Vagina (tissue), 2 donors: ENCODE measurements around the gene KIF26A. TPM values are rescaled to one million over a fixed set of nuclear protein-coding genes. Genes with fewer than 3 reads are reported as not detected.

ENCODE experiments used
- DNase-seq, 2 donors: peaks; one replicate each; pipeline ENCODE4 v3.0.0-alpha.2; 2017; ENCODE audit errors: extremely low spot score in 2 of 2
- H3K27ac ChIP-seq: fragments of 200-600 bp; sonication (generic); one replicate; pipeline ENCODE4 v1.5.1; 2019
- H3K27me3 ChIP-seq: fragments of 200-600 bp; sonication (generic); one replicate; pipeline ENCODE4 v1.5.1; 2019
- H3K36me3 ChIP-seq, 2 donors: fragments of 200-600 bp; sonication (generic); one replicate each; pipeline ENCODE4 v1.5.1; 2017 to 2019
- H3K4me1 ChIP-seq: fragments of 200-600 bp; sonication (generic); one replicate; pipeline ENCODE4 v1.5.1; 2019
- H3K4me3 ChIP-seq, 2 donors: fragments of 200-600 bp; sonication (generic); 1 replicate in 1 of 2; 2 replicates in 1 of 2; pipeline ENCODE4 v1.5.1; 2016 to 2019
- H3K9me3 ChIP-seq: fragments of 200-600 bp; sonication (generic); one replicate; pipeline ENCODE4 v1.5.1; 2019
- CTCF ChIP-seq, 3 experiments: fragments of 450-650 bp in 2 of 3; fragments of 200-600 bp in 1 of 3; sonication (generic) in 1 of 3; IDR thresholded peaks; one replicate each; pipeline ENCODE4 v1.5.1; 2017 to 2019; ENCODE audit warnings: antibody characterized with exemption in 3 of 3, mild to moderate bottlenecking in 2 of 3, moderate library complexity in 2 of 3
- POLR2A ChIP-seq, 2 donors: fragments of 450-650 bp; IDR thresholded peaks; one replicate each; pipeline ENCODE4 v1.6.1; 2017; ENCODE audit warnings: antibody characterized with exemption in 2 of 2, mild to moderate bottlenecking in 2 of 2, moderate library complexity in 2 of 2
- POLR2AphosphoS5 ChIP-seq, 2 donors: sonication (generic); formaldehyde crosslinking; IDR thresholded peaks; one replicate each; pipeline ENCODE4 v1.9.0; 2017; ENCODE audit warnings: antibody characterized with exemption in 2 of 2, mild to moderate bottlenecking in 2 of 2, low read depth in 1 of 2; ENCODE audit not compliant: insufficient read depth in 1 of 2
- intact Hi-C: fragments of 100-400 bp; cut with DNase I; formaldehyde crosslinking; loops from one replicate; pipeline ENCODE4 v1.15.1; 2023
- total RNA-seq: library from RNA; depleted of rRNA; stranded (reverse); fragments of >200 nt; gene quantifications from one replicate; pipeline ENCODE4 v1.2.3, GENCODE V29; 2016

Gene KIF26A
- total RNA-seq, 1 donor from 2014 or later = 2.7 TPM

- Histone ChIP-seq H3K27ac (no peak overlapping the region), H3K9me3 (no peaks in the 10 kb centered on the region), H3K36me3 (no peaks in the 10 kb centered on the region), H3K27me3 (no peaks in the 10 kb centered on the region), H3K4me3 (no peak overlapping the region), H3K4me1 (no peaks in the 10 kb centered on the region)
- no peak for DNase-seq
- intact Hi-C loops = no loop called here
- TF ChIP-seq POLR2A (IDR thresholded peaks at IDR 0.05) (no peak), POLR2AphosphoS5 (IDR thresholded peaks at IDR 0.05; ENCODE audit: insufficient read depth in 1 of 2, low read depth in 1 of 2) (no peak), CTCF (IDR thresholded peaks at IDR 0.05) (no peak)
These were observed 78.1 kb downstream of the KIF26A start for GRCh38 chr14:104216457-104216856.

- peaks cover 4% of the 10 kb centered on the region for H3K27me3 ChIP-seq
- no peak for DNase-seq
- H3K9me3 ChIP-seq = no peaks in the 10 kb centered on the region
- H3K36me3 ChIP-seq = no peaks in the 10 kb centered on the region
- H3K4me1 ChIP-seq = no peaks in the 10 kb centered on the region
- TF ChIP-seq POLR2A (IDR thresholded peaks at IDR 0.05) (no peak), CTCF (IDR thresholded peaks at IDR 0.05) (no peak)
- no peak overlapping the region for H3K27ac ChIP-seq
- intact Hi-C loops = no loop called here
- H3K4me3 ChIP-seq = no peak overlapping the region
These were observed 79.3 kb downstream of the KIF26A start for GRCh38 chr14:104217486-104218360.

GRCh38 chr14:104218361-104219180 is 80.2 kb downstream of the KIF26A start:
- DNase-seq = no peak
- peaks cover 4% of the 10 kb centered on the region for H3K27me3 ChIP-seq
- intact Hi-C loops = no loop called here

GRCh38 chr14:104219731-104220214 is 81.4 kb downstream of the KIF26A start:
- TF ChIP-seq POLR2AphosphoS5 (IDR thresholded peaks at IDR 0.05; ENCODE audit: insufficient read depth in 1 of 2, low read depth in 1 of 2) (no peak), POLR2A (IDR thresholded peaks at IDR 0.05) (no peak), CTCF (IDR thresholded peaks at IDR 0.05) (no peak)
- peaks cover 4% of the 10 kb centered on the region for H3K4me1 ChIP-seq
- intact Hi-C loops = no loop called here
- no peak overlapping the region for H3K4me3 ChIP-seq
- peaks cover 4% of the 10 kb centered on the region for H3K27me3 ChIP-seq
- H3K27ac ChIP-seq = no peak overlapping the region
- DNase-seq = no peak
- H3K36me3 ChIP-seq = no peaks in the 10 kb centered on the region
- H3K9me3 ChIP-seq = no peaks in the 10 kb centered on the region

More at GRCh38 chr14:104218361-104219180, 80.2 kb downstream of the KIF26A start:
- no peak overlapping the region for H3K27ac ChIP-seq
- no peaks in the 10 kb centered on the region for H3K4me1 ChIP-seq
- H3K4me3 ChIP-seq = no peak overlapping the region
- H3K36me3 ChIP-seq = no peaks in the 10 kb centered on the region
- TF ChIP-seq POLR2A (IDR thresholded peaks at IDR 0.05) (no peak), CTCF (IDR thresholded peaks at IDR 0.05) (no peak), POLR2AphosphoS5 (IDR thresholded peaks at IDR 0.05; ENCODE audit: insufficient read depth in 1 of 2, low read depth in 1 of 2) (no peak)
- no peaks in the 10 kb centered on the region for H3K9me3 ChIP-seq
